ENCODE data around the gene CCNY.
"Not testable (repeated sequence)": the region's sequence is repeated elsewhere in the genome, so short reads cannot be mapped to it uniquely, and the experiment has no call there.

CCNY gene

GRCh38 chr10:35535136-35535535 lies 198.8 kb downstream of the CCNY start:
- no peak for DNase-seq

- no peak for DNase-seq
These were observed 200.5 kb downstream of the CCNY start for GRCh38 chr10:35536789-35537188.

- not testable (repeated sequence) for DNase-seq
These were observed 201.6 kb downstream of the CCNY start for GRCh38 chr10:35537925-35538324.

- no peak for DNase-seq
These were observed 204.2 kb downstream of the CCNY start for GRCh38 chr10:35540296-35541164.

- no peak for DNase-seq
These were observed 205.4 kb downstream of the CCNY start for GRCh38 chr10:35541720-35542119.

GRCh38 chr10:35542303-35542702 lies 206.0 kb downstream of the CCNY start:
- DNase-seq: no peak

GRCh38 chr10:35545079-35545657 lies 208.9 kb downstream of the CCNY start:
- no peak for DNase-seq

GRCh38 chr10:35545878-35546590 lies 209.7 kb downstream of the CCNY start:
- no peak for DNase-seq

GRCh38 chr10:35546824-35547225 lies 210.5 kb downstream of the CCNY start:
- peak in 1 of 2 experiments; percentile 5 for DNase-seq

- no peak for DNase-seq
These were observed 216.5 kb downstream of the CCNY start for GRCh38 chr10:35552650-35553342.

GRCh38 chr10:35554036-35554435 lies 217.7 kb downstream of the CCNY start:
- DNase-seq: no peak

- no peak for DNase-seq
These were observed 218.2 kb downstream of the CCNY start for GRCh38 chr10:35554461-35555056.

GRCh38 chr10:35555962-35556930 lies 219.9 kb downstream of the CCNY start:
- DNase-seq: no peak

- DNase-seq: no peak
These were observed 222.0 kb downstream of the CCNY start for GRCh38 chr10:35558276-35558675.

GRCh38 chr10:35559416-35559815 lies 223.1 kb downstream of the CCNY start:
- no peak for DNase-seq

GRCh38 chr10:35561715-35562114 lies 225.4 kb downstream of the CCNY start:
- no peak for DNase-seq

GRCh38 chr10:35562427-35562826 lies 226.1 kb downstream of the CCNY start:
- no peak for DNase-seq

GRCh38 chr10:35563261-35563891 lies 227.1 kb downstream of the CCNY start:
- peak; percentile 22 to 51 for DNase-seq

GRCh38 chr10:35564341-35564968 lies 228.1 kb downstream of the CCNY start:
- no peak for DNase-seq

GRCh38 chr10:35565602-35566081 lies 229.3 kb downstream of the CCNY start:
- DNase-seq: no peak

All from NCI-H2081 (cell line).